Airway epithelial cell (primary cell): ENCODE results near the gene GNE. TPM values are rescaled to one million over a fixed set of nuclear protein-coding genes. Genes with fewer than 3 reads are reported as not detected.

Source experiments
- total RNA-seq: library from RNA; depleted of rRNA; stranded (reverse); fragments of >200 nt; gene quantifications from 2 replicates; pipeline ENCODE4 v1.2.3, GENCODE V29; 2015

Gene GNE
- 15.4 and 16.2 TPM in 2 replicates for total RNA-seq

GRCh38 chr9:36258208-36258995 lies at the start of gene GNE:
Gene GNE (minus strand): TSS chr9:36258448. CDS start chr9:36249355, 9,093 bp downstream.

GRCh38 chr9:36190388-36191289 lies 67.6 kb downstream of the GNE start, which contains the start of gene CLTA:
Gene CLTA (plus strand): TSS chr9:36190921. CDS start chr9:36191057, 136 bp downstream.

GRCh38 chr9:36169166-36169565 lies 89.1 kb downstream of the GNE start, which contains the start of gene CCIN:
Gene CCIN (plus strand): TSS chr9:36169388. CDS start chr9:36169503, 115 bp downstream.

Other genes starting within 250 kb of the GNE start
- 2.8 and 3.0 TPM in 2 replicates for gene RECK, start 221.5 kb downstream of the GNE start, total RNA-seq
- 1.9 and 2.0 TPM in 2 replicates for gene GLIPR2, start 121.7 kb downstream of the GNE start, total RNA-seq
- not detected in 2 replicates for gene CCIN, start 89.1 kb downstream of the GNE start, total RNA-seq
- gene CLTA, start 67.5 kb downstream of the GNE start, total RNA-seq: 232 and 282 TPM in 2 replicates
- gene RNF38, start 141.8 kb upstream of the GNE start, total RNA-seq: 3.7 and 5.9 TPM in 2 replicates